NCI-H748 (cell line): ENCODE measurements around the gene MAP2K7.
A peak's percentile ranks its signal among the peaks of the same experiment; 100 is the strongest.
"Not testable (repeated sequence)": the region's sequence is repeated elsewhere in the genome, so short reads cannot be mapped to it uniquely, and the experiment has no call there.

ENCODE experiments used
- DNase-seq: peaks from one replicate; lab custom pipeline; 2025; ENCODE audit not compliant: unreplicated experiment; lab: John Stamatoyannopoulos, UW

MAP2K7 gene

GRCh38 chr19:7928741-7929701, 25.3 kb downstream of the MAP2K7 start:
- DNase-seq = peak; percentile 22

- DNase-seq = not testable (repeated sequence)
Measured at GRCh38 chr19:7930030-7930429, 26.4 kb downstream of the MAP2K7 start.

GRCh38 chr19:7930765-7931164, 27.1 kb downstream of the MAP2K7 start:
- no peak for DNase-seq

- no peak for DNase-seq
Measured at GRCh38 chr19:7931221-7932061, 27.8 kb downstream of the MAP2K7 start.

DNA sequence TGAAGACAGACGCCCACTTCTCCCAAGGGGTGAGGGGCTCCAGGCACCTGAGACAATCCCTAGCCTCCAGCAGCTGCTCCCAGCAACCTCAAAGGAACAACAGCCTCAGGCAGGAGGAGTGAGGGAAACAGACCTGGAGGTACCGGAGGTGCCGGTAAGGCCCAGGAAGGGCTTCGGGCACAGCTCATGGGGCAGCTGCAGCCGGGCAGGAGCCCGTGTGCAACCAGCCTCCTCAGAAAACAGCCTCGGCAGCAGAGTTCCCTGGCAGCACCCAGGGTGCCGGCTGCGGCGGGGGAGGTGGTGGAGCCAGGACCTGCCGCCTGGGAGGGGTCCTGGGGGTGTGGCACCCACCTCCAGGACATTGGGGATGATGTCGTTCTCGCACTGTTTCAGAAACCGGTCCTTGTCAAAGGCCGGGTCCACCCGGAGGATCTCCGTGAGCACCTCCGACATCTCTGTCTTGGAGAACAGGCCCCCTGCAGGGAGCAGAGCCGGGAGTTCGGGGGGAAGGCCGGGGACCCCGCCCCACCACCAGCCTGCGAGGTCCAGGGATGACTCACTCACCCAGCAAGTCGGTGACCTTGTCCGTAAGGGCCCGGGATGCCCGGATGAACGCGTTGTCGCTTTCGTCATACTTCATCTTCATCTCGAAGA, 28.7 kb downstream of the MAP2K7 start:
- DNase-seq = no peak

DNA sequence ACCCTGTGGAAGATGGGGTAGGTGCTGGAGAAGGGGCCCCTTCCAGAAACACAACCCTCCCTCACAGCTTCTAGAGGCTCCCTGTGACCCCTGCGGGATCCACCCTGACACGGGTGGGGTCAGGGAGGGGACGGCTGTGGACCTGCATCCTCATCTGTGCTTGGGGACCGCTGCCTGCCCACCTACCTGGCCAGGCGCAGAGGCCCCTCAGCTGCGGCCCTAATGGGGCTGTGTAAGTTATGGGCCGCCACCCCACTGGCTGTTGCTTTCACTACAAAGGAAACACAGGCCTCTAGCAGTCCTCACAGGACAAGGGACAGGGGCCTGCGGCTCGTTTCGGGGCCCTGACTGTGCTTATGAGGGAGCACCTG, 29.2 kb downstream of the MAP2K7 start:
- no peak for DNase-seq

- no peak for DNase-seq
Measured at GRCh38 chr19:7933411-7933810, 29.7 kb downstream of the MAP2K7 start.

DNA sequence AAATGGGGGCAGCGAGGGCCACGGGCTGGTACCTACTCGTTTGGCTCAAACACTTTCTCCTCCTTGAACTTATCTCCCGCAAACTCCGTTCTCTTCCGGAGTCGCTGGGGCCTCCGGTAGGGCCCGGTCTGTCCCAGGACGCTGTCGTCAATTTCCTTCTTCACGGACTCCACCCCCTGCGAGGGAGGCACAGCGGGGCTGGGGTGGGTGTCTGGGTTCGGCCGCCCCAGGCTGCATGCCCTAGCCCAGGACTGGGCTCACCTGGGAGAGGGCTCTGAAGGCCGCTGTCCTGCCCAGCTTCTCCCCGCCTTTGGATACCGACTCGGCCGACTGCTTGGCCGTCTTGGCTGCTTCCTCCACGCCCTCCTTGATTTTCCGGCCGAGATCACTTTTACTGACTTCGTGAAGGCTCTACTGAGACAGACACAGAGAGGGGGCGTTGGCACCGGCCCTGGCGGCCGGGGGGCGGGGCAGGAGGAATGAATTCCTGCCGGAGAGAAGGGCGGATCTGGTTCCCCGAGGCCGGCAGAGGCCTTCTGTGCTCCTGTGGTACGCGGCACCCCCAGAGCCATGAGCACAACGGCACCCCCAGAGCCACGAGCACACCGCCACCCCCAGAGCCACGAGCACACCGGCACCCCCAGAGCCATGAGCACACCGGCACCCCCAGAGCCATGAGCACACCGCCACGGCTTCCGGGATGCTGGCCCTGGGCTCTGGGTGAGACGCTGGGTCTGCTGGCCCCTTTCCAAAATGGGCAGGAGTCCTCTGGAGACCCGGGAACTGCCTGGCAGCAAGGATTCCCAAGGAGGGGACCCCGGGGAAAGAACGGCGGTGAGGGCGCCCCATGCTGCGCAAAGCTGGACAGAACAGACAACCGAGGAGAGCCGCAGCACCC, 30.4 kb downstream of the MAP2K7 start:
- no peak for DNase-seq

DNA sequence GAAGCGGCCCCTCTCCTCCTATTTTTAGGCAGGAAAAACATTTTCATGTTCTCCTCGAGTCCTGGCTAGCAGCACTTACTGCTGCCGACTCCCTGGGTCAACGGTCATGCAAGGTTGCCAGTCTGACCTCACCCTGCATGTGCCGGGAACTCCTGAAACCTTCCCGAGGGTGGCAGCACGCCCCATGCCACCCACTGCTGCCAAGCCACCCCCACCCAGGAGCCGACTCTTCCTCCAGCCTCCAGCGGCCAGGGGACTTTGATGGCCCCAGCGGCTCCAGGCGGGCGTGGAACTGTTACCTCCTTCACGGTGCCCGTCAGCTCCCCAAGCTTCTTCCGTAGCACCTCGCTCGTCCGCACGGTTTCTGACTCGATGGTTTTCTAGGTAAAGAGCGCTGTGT, 31.1 kb downstream of the MAP2K7 start:
- DNase-seq = no peak

- no peak for DNase-seq
Measured at GRCh38 chr19:7940841-7941240, 37.2 kb downstream of the MAP2K7 start.

- DNase-seq = no peak
Measured at GRCh38 chr19:7941895-7942596, 38.4 kb downstream of the MAP2K7 start.

DNA sequence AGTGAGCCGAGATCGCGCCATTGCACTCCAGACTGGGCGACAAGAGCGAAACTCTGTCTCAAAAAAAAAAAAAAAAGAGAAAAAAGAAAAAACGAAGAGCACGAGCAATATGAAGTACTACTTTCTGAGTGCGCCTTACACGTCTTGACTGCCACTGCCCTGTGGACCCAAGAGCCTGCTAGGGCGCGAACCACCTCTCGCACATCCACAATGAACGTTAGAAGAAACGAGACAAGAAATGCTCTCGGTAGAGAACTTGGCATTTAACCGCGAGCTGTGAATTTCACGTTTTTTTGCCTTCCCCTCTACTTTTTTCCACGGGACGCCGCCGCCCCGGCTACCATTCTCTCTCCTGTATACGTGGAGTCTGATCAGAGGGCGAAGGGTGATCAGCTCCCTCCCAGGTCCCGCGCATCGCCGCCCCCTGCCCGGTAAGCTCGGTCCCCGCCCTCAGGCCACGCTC, 39.3 kb downstream of the MAP2K7 start:
- peak; percentile 50 for DNase-seq

DNA sequence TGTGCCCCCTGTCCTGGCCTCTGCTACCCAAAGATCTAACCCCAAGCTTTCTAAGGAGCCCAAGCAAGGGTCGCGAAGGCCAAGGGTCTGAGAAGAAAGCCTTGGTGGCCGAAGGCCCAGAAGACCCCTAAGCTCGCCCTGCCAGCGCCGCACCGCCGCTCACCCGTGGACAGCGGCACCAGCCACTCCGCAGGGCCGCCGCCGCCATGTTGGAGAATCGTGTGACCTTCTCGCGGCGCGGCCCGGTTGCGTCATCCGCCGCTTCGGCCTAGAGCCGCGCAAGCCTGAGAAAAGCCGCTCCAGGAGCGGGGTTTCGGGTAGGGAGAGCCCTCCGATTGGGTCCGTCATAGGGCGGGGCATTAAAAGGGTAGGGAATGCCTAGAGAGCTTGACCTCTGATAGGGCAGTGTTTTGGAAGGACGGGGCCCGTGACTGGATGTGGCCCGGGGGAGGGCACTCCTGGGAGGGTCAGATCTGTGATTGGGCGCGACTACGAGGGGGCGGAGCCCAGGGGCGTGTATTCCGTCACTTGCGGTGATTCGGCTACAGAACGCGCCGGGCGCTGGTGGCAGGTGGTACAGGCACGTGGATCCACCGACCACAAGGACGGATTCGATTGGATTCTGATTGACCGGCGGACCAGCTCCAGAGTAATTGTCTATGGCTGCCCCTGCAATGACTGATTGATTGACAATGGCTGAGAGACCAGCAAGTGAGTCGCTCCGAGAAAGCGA, 39.9 kb downstream of the MAP2K7 start, which contains the start of gene TIMM44:
TIMM44 (minus strand) TSS at position 223 of the 733 bp plus-strand sequence; CDS start at position 208, 15 bp downstream.
- DNase-seq = peak; percentile 99

DNA sequence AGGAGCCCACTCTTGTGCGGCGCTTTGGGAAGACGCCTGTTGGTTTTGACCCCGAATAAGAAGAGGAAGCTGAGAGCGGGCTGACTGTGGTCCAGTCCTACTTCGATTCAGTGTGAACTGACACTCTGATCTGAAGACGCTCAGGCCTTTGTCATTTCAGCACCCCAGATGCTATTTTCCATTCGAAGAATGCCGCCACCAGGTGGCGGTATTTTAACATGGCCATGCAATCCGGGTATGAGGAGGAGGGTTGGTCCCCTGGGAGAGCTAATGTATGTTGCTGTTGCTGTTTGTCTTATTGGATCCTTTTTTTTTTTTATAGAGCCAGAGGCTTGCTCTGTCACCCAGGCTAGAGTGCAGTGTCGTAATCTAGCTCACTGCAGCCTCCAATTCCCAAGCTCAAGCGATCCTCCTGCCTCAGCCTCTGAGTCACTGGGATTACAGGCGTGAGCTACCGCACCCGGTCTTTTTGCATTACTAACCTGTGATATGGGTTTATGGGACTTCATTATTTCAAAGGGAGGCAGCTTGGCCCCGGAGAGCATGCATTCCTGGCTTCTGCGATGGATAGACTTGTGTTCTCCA, 40.6 kb downstream of the MAP2K7 start:
- DNase-seq = peak; percentile 87

- DNase-seq = no peak
Measured at GRCh38 chr19:7947939-7948338, 44.3 kb downstream of the MAP2K7 start.

- DNase-seq = no peak
Measured at GRCh38 chr19:7953060-7953459, 49.4 kb downstream of the MAP2K7 start.

DNA sequence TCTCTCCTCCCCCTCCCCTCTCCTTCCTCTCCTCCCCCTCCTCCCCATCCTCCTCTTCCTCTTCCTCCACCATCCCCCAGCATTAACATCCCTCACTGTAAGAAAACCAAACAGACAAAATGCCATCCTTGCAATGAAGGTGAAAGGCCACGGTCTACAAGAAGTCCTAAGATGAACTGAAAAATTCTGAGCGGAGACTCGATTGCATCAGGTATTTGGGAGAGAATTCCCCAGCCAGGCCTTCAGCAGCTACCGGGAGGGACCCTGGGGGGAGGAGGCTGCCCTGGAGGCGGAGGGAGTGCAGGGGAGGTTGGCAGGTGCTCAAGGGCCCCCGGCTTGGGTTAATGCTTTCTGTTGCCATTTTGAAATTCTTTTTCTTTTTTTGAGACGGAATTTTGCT, 49.9 kb downstream of the MAP2K7 start:
- no peak for DNase-seq

- DNase-seq = no peak
Measured at GRCh38 chr19:7955696-7956095, 52.0 kb downstream of the MAP2K7 start.
